Measurements from ENCODE around the gene PFN3. TPM values are rescaled to one million over a fixed set of nuclear protein-coding genes. Genes with fewer than 3 reads are reported as not detected.

PFN3 gene
- total RNA-seq, 4 donors from 2014 or later: not detected

DNA sequence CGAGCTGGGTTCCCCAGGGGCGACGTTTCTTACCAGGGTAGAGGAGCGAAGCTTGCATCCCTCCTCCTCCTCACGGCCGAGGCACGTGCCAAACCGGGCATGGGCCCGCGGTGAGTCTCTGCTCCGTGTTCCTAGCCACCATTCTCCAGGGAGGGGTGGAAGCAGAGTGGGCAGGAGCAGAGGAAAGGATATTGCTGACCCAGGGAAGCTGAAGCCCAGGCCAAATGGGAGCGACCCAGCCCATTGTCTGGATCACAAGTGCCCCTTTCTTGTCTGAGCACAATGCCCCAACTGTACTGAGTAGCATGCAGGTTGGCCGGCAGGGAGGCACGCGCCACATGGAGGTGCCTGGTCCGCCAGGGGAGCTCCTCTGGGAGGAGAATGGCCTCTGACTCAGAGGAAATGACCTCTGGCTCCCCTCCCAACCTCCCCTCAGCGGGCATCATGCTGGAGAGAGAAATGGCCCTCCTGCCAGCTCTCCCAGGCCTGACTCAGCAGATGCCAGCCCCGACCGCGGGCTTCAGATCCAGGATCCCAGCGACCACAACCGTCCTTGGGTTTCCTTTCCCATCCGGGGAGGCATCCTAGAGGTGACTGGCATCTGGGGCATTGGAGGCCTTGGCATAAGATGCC, 47.3 kb upstream of the PFN3 start:
- H3K27me3 ChIP-seq: peaks cover 7 to 33% (median 21%) of the 10 kb centered on the region in 3 donors
- no peaks in the 10 kb centered on the region for H3K9me3 ChIP-seq
- TF ChIP-seq POLR2A (IDR thresholded peaks at IDR 0.05) (no peak), CTCF (IDR thresholded peaks at IDR 0.05 in 4 of 5, conservative IDR thresholded peaks at IDR 0.05 in 1 of 5) (no peak)
- H3K36me3 ChIP-seq: no peaks in the 10 kb centered on the region
- ATAC-seq (peak in 1 of 2 donors; percentile 40), DNase-seq (no peak)
- no peak overlapping the region for H3K27ac ChIP-seq
- peak overlapping the region in 1 of 4 donors; percentile 47 for H3K4me3 ChIP-seq
- H3K4me1 ChIP-seq: peaks cover 12 to 19% of the 10 kb centered on the region in 2 donors
- intact Hi-C loops (cut with DNase I; ENCODE audit: low total_unique reads): loop anchor here (2.0 kb wide), 1 partner anchor 21 kb away; the partner anchor contains the start of gene GRK6
- in situ Hi-C loops (cut with MboI; ENCODE audit: low sequenced_read_pairs in 4 of 4): loop anchor here in 1 of 4 donors (10.0 kb wide), 1 partner anchor 53 kb away; no protein-coding TSS in a partner anchor

DNA sequence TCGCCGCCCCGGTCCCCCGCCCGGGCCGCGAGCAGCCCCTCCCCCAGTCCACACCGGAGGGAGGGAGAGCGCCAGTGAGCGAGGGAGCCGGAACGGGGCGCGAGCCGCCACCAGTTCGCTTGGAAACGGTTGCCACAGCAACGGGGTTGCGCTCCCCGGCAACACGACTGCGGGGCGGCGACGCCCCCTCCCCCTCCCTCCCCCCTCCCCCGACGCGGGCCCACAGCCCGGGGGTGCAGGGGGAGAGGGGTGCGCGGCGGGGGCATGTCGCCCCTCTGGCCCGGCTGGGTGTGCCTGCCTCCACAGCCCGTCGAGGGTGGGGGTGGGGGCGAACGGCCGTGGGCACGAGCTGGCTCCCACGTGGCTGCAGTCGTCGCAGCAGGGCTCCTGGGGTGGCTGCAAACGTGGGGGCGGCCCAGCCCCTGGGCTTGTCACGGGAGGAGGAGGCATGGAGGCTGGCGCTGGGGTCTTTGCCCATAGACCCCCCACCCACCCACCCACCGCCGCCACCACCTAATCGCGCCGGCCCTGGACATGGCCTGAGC, 46.7 kb upstream of the PFN3 start:
- Histone ChIP-seq H3K27me3 (peaks cover 7 to 33% (median 21%) of the 10 kb centered on the region in 3 donors), H3K9me3 (no peaks in the 10 kb centered on the region), H3K4me1 (peaks cover 12 to 19% of the 10 kb centered on the region in 2 donors), H3K36me3 (no peaks in the 10 kb centered on the region), H3K4me3 (peak overlapping the region; percentile 47 to 68 (median 54)), H3K27ac (no peak overlapping the region)
- intact Hi-C loops (cut with DNase I; ENCODE audit: low total_unique reads): loop anchor here (2.0 kb wide), 1 partner anchor 20 kb away; the partner anchor contains the start of gene GRK6
- DNase-seq: no peak
- in situ Hi-C loops (cut with MboI; ENCODE audit: low sequenced_read_pairs in 4 of 4): loop anchor here in 1 of 4 donors (10.0 kb wide), 1 partner anchor 52 kb away; no protein-coding TSS in a partner anchor
- TF ChIP-seq POLR2A (IDR thresholded peaks at IDR 0.05): no peak
- no peak for TF ChIP-seq CTCF (IDR thresholded peaks at IDR 0.05 in 4 of 5, conservative IDR thresholded peaks at IDR 0.05 in 1 of 5)
- peak in 1 of 2 donors; percentile 28 for ATAC-seq

DNA sequence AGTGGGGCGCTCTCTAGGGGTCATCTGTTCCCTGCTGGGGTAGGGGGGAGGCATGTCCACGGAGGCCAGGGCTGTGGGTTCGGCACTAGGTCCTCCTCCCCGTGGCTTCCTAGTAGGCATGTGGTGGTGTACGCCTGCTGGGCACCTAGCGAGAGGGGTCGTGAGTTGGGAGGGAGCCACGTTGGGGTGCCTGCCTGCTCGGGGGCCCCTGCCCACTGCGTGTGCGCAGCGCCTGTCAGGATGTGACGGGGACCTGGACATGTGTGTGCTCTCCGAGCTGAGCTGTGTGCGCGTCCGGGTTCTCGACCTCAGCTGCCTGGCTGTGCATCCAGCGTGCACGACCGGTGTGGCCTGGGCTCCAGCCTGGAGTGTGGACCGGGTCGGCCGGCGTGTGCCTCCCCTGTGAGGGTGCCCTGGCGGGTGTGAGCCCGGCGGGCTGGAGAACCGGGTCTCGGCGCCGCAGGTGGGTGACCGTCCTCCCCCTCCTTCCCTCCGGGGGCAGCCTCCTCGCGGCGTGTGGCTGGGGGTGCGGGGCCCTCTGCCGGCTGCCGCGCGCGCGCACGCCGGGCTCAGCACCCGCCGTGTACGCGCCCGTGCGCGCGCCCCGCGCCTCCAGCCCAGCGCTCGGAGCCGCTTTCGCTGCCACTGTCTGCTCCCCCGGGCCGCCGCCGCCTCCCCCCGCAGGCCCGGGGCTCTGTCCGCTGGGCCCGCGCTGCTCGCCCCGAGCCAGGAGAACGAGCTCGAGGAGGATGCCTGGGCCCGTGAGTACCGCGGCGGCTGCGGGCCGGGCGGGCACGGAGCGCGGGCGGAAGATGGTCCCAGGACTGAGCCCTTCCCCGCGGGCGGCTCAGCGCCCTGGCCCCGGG, 46.0 kb upstream of the PFN3 start, which contains the start of gene PRR7:
TSS of gene PRR7 (plus strand) at position 615 of the 866 bp plus-strand sequence. CDS start 8,254 bp downstream, outside the sequence.
- Histone ChIP-seq H3K36me3 (peaks cover 0 to 6% of the 10 kb centered on the region in 2 donors), H3K9me3 (no peaks in the 10 kb centered on the region), H3K27ac (no peak within 1 kb of the TSS), H3K4me1 (peaks cover 12 to 19% of the 10 kb centered on the region in 2 donors), H3K4me3 (peak within 1 kb of the TSS; percentile 47 to 68 (median 54)), H3K27me3 (peaks cover 7 to 33% (median 21%) of the 10 kb centered on the region in 3 donors)
- in situ Hi-C loops (cut with MboI; ENCODE audit: low sequenced_read_pairs in 4 of 4) (loop anchor here in 1 of 4 donors (10.0 kb wide), 1 partner anchor 52 kb away; no protein-coding TSS in a partner anchor), intact Hi-C loops (cut with DNase I; ENCODE audit: low total_unique reads) (loop anchor here (2.0 kb wide), 1 partner anchor 20 kb away; the partner anchor contains the start of gene GRK6)
- DNase-seq (no peak), ATAC-seq (peak; percentile 55 to 67)
- peak in 1 of 5 experiments; percentile 29 for TF ChIP-seq CTCF (IDR thresholded peaks at IDR 0.05 in 4 of 5, conservative IDR thresholded peaks at IDR 0.05 in 1 of 5)
- peak in 1 of 2 donors; percentile 17 for TF ChIP-seq POLR2A (IDR thresholded peaks at IDR 0.05)

DNA sequence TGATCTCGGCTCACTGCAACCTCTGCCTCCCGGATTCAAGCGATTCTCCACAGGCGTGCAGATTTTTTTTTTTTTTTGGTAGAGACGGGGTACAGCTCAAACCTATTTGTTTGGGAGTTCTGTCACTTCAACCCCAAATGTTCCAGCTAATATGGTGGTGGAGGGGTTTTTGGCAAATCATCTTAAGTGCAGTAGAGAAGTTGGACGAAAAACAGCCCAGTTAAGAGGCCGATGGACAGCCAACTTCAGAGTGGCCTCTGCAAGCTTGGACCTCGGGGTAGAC, 45.4 kb upstream of the PFN3 start:
- Histone ChIP-seq H3K4me3 (peak overlapping the region in 1 of 4 donors; percentile 60), H3K4me1 (peaks cover 12 to 19% of the 10 kb centered on the region in 2 donors), H3K27me3 (peaks cover 7 to 33% (median 21%) of the 10 kb centered on the region in 3 donors), H3K9me3 (no peaks in the 10 kb centered on the region), H3K36me3 (peaks cover 0 to 11% of the 10 kb centered on the region in 2 donors), H3K27ac (no peak overlapping the region)
- TF ChIP-seq CTCF (IDR thresholded peaks at IDR 0.05 in 4 of 5, conservative IDR thresholded peaks at IDR 0.05 in 1 of 5): no peak
- no peak for TF ChIP-seq POLR2A (IDR thresholded peaks at IDR 0.05)
- ATAC-seq (no peak), DNase-seq (no peak)
- in situ Hi-C loops (cut with MboI; ENCODE audit: low sequenced_read_pairs in 4 of 4): loop anchor here in 1 of 4 donors (10.0 kb wide), 1 partner anchor 51 kb away; no protein-coding TSS in a partner anchor
- intact Hi-C loops (cut with DNase I; ENCODE audit: low total_unique reads): loop anchor here (2.0 kb wide), 1 partner anchor 19 kb away; the partner anchor contains the start of gene GRK6
